IPS-20b (cell line): ENCODE measurements around the gene ANTXRL.
"Not testable (repeated sequence)": the region's sequence is repeated elsewhere in the genome, so short reads cannot be mapped to it uniquely, and the experiment has no call there.

ENCODE experiments used
- H3K27ac ChIP-seq: one replicate; pipeline ENCODE4 v1.5.1; 2013; ENCODE audit warnings: low read length
- H3K27me3 ChIP-seq: 2 replicates; pipeline ENCODE4 v1.6.1; 2013; ENCODE audit warnings: mild to moderate bottlenecking, low read length, inconsistent platforms; ENCODE audit not compliant: insufficient read depth
- H3K36me3 ChIP-seq: 2 replicates; pipeline ENCODE4 v1.6.1; 2013; ENCODE audit warnings: low read depth, mild to moderate bottlenecking, inconsistent platforms, low read length, moderate library complexity; ENCODE audit not compliant: insufficient read depth
- H3K4me1 ChIP-seq: 2 replicates; pipeline ENCODE4 v1.6.1; 2013; ENCODE audit warnings: mild to moderate bottlenecking, control low read depth, inconsistent platforms, low read length, moderate library complexity; ENCODE audit not compliant: insufficient read depth
- H3K4me3 ChIP-seq: 2 replicates; pipeline ENCODE4 v1.5.1; 2013; ENCODE audit warnings: mild to moderate bottlenecking, low read length, inconsistent platforms
- H3K9ac ChIP-seq: 2 replicates; pipeline ENCODE4 v1.6.1; 2013; ENCODE audit warnings: low read depth, mild to moderate bottlenecking, inconsistent platforms, low read length, moderate library complexity
- H3K9me3 ChIP-seq: 2 replicates; pipeline ENCODE4 v1.6.1; 2013; ENCODE audit warnings: mild to moderate bottlenecking, low read depth, low read length, inconsistent platforms; ENCODE audit not compliant: insufficient read depth

The ANTXRL gene

GRCh38 chr10:46262906-46263560 lies 23.8 kb upstream of the ANTXRL start:
- H3K4me1 ChIP-seq, H3K27me3 ChIP-seq, H3K9me3 ChIP-seq, H3K27ac ChIP-seq, H3K9ac ChIP-seq, H3K36me3 ChIP-seq, H3K4me3 ChIP-seq: not testable (repeated sequence)

- Histone ChIP-seq H3K4me3 (no peak overlapping the region), H3K27me3 (no peaks in the 10 kb centered on the region), H3K9ac (no peak overlapping the region), H3K36me3 (no peaks in the 10 kb centered on the region), H3K4me1 (no peaks in the 10 kb centered on the region), H3K9me3 (no peaks in the 10 kb centered on the region), H3K27ac (no peak overlapping the region)
Observed at GRCh38 chr10:46263831-46264268, 22.9 kb upstream of the ANTXRL start.

GRCh38 chr10:46264336-46264735 lies 22.5 kb upstream of the ANTXRL start:
- Histone ChIP-seq H3K36me3 (no peaks in the 10 kb centered on the region), H3K4me3 (no peak overlapping the region), H3K9ac (no peak overlapping the region), H3K4me1 (no peaks in the 10 kb centered on the region), H3K27ac (no peak overlapping the region), H3K9me3 (no peaks in the 10 kb centered on the region), H3K27me3 (no peaks in the 10 kb centered on the region)

- H3K9ac ChIP-seq = no peak overlapping the region
- no peak overlapping the region for H3K4me3 ChIP-seq
- H3K36me3 ChIP-seq = no peaks in the 10 kb centered on the region
- H3K27ac ChIP-seq = no peak overlapping the region
- H3K27me3 ChIP-seq = no peaks in the 10 kb centered on the region
- no peaks in the 10 kb centered on the region for H3K9me3 ChIP-seq
- no peaks in the 10 kb centered on the region for H3K4me1 ChIP-seq
Observed at GRCh38 chr10:46264737-46265368, 21.9 kb upstream of the ANTXRL start.

GRCh38 chr10:46265566-46266305 lies 21.1 kb upstream of the ANTXRL start:
- not testable (repeated sequence) for H3K9ac ChIP-seq, H3K27ac ChIP-seq, H3K4me3 ChIP-seq, H3K36me3 ChIP-seq, H3K9me3 ChIP-seq, H3K27me3 ChIP-seq, H3K4me1 ChIP-seq

- Histone ChIP-seq H3K27me3 (no peaks in the 10 kb centered on the region), H3K27ac (no peak overlapping the region), H3K36me3 (no peaks in the 10 kb centered on the region), H3K4me3 (no peak overlapping the region), H3K9me3 (no peaks in the 10 kb centered on the region), H3K9ac (no peak overlapping the region), H3K4me1 (no peaks in the 10 kb centered on the region)
Observed at GRCh38 chr10:46266306-46266985, 20.4 kb upstream of the ANTXRL start.

- no peak overlapping the region for H3K9ac ChIP-seq
- H3K4me1 ChIP-seq = no peaks in the 10 kb centered on the region
- H3K27me3 ChIP-seq = no peaks in the 10 kb centered on the region
- no peaks in the 10 kb centered on the region for H3K9me3 ChIP-seq
- no peak overlapping the region for H3K27ac ChIP-seq
- no peak overlapping the region for H3K4me3 ChIP-seq
- no peaks in the 10 kb centered on the region for H3K36me3 ChIP-seq
Observed at GRCh38 chr10:46267132-46267985, 19.4 kb upstream of the ANTXRL start.

- Histone ChIP-seq H3K9me3 (no peaks in the 10 kb centered on the region), H3K4me1 (no peaks in the 10 kb centered on the region), H3K4me3 (no peak overlapping the region), H3K27ac (no peak overlapping the region), H3K27me3 (no peaks in the 10 kb centered on the region), H3K9ac (no peak overlapping the region), H3K36me3 (no peaks in the 10 kb centered on the region)
Observed at GRCh38 chr10:46268076-46268881, 18.5 kb upstream of the ANTXRL start.

- H3K4me1 ChIP-seq, H3K4me3 ChIP-seq, H3K27me3 ChIP-seq, H3K36me3 ChIP-seq, H3K9me3 ChIP-seq, H3K27ac ChIP-seq, H3K9ac ChIP-seq: not testable (repeated sequence)
Observed at GRCh38 chr10:46269554-46270053, 17.2 kb upstream of the ANTXRL start.

GRCh38 chr10:46270086-46270811 lies 16.5 kb upstream of the ANTXRL start:
- Histone ChIP-seq H3K9me3 (no peaks in the 10 kb centered on the region), H3K4me3 (no peak overlapping the region), H3K9ac (no peak overlapping the region), H3K36me3 (no peaks in the 10 kb centered on the region), H3K4me1 (no peaks in the 10 kb centered on the region), H3K27me3 (no peaks in the 10 kb centered on the region), H3K27ac (no peak overlapping the region)
